Upper lobe of left lung (tissue), 4 donors: ENCODE results near the gene CIB1.

Source experiments
- CTCF ChIP-seq, 6 experiments: fragments of 450-650 bp in 4 of 6; fragments of 200-600 bp in 2 of 6; sonication (generic) in 2 of 6; IDR thresholded peaks; one replicate each; pipeline ENCODE4 v1.5.1; 2016 to 2019; ENCODE audit warnings: antibody characterized with exemption in 6 of 6
- EP300 ChIP-seq, 4 donors: sonication (generic); formaldehyde crosslinking; IDR thresholded peaks; one replicate each; pipeline ENCODE4 v1.5.1; 2017; ENCODE audit warnings: antibody characterized with exemption in 4 of 4, control low read depth in 2 of 4
- POLR2A ChIP-seq, 4 donors: fragments of 450-650 bp; IDR thresholded peaks; one replicate each; pipeline ENCODE4 v1.5.1; 2016 to 2017; ENCODE audit warnings: antibody characterized with exemption in 4 of 4, mild to moderate bottlenecking in 2 of 4
- POLR2AphosphoS5 ChIP-seq, 2 donors: sonication (generic); formaldehyde crosslinking; IDR thresholded peaks; one replicate each; pipeline ENCODE4 v1.5.1; 2017; ENCODE audit warnings: antibody characterized with exemption in 2 of 2

- TF ChIP-seq CTCF (IDR thresholded peaks at IDR 0.05), result no peak
- TF ChIP-seq POLR2A (IDR thresholded peaks at IDR 0.05), result no peak
- TF ChIP-seq POLR2AphosphoS5 (IDR thresholded peaks at IDR 0.05), result no peak
- no peak for TF ChIP-seq EP300 (IDR thresholded peaks at IDR 0.05)
Observed at GRCh38 chr15:90248789-90249202, 15.1 kb upstream of the CIB1 start.
